Activated B cell treated with CpG ODN at 0.5 μM for 24 hours (primary cell): Measurements from ENCODE around the gene SDS. TPM values are rescaled to one million over a fixed set of nuclear protein-coding genes. Genes with fewer than 3 reads are reported as not detected.

Source experiments
- ATAC-seq: fragments of 200-7000 bp; cut with Tn5 transposase; one replicate; pipeline ENCODE4 v1.10.0; 2021; ENCODE audit warnings: low read depth, mild to moderate bottlenecking, moderate library complexity
- CTCF ChIA-PET: fragments of 350-600 bp; sonication (Branson Sonifier 250); formaldehyde crosslinking; loops from one replicate; lab custom pipeline; 2021; ENCODE audit warnings: antibody characterized with exemption; lab: Charles Lee
- POLR2A ChIA-PET: fragments of 350-600 bp; sonication (Branson Sonifier 250); formaldehyde crosslinking; loops from one replicate; lab custom pipeline; 2021; ENCODE audit warnings: antibody characterized with exemption; lab: Charles Lee
- DNase-seq: peaks from one replicate; pipeline ENCODE4 v3.0.0; 2022
- H3K27ac Mint-ChIP-seq: one replicate; pipeline ENCODE4 v1.8.0; 2020; ENCODE audit warnings: mixed read lengths
- H3K27me3 Mint-ChIP-seq: one replicate; pipeline ENCODE4 v1.8.0; 2021; ENCODE audit warnings: mixed read lengths
- H3K36me3 Mint-ChIP-seq: one replicate; pipeline ENCODE4 v1.8.0; 2021; ENCODE audit warnings: low read depth, mixed read lengths
- H3K4me1 Mint-ChIP-seq: one replicate; pipeline ENCODE4 v1.8.0; 2021; ENCODE audit warnings: mixed read lengths
- H3K4me3 Mint-ChIP-seq: one replicate; pipeline ENCODE4 v1.8.0; 2020; ENCODE audit warnings: mild to moderate bottlenecking, mixed read lengths
- H3K9me3 Mint-ChIP-seq: one replicate; pipeline ENCODE4 v1.8.0; 2020; ENCODE audit warnings: mixed read lengths
- CTCF ChIP-seq: fragments of 200-600 bp; IDR thresholded peaks from one replicate; pipeline ENCODE4 v1.8.0; 2022; ENCODE audit warnings: antibody characterized with exemption, mild to moderate bottlenecking
- intact Hi-C: fragments of 100-400 bp; cut with micrococcal nuclease; formaldehyde crosslinking; loops from one replicate; pipeline ENCODE4 v1.15.1; 2024
- total RNA-seq: library from RNA; stranded (reverse); gene quantifications from 2 replicates; pipeline ENCODE4 v1.2.3, GENCODE V29; 2022

The SDS gene
- total RNA-seq, 1 donor from 2014 or later, result not detected

- Mint-ChIP-seq H3K27me3 (no peaks in the 10 kb centered on the region), H3K9me3 (no peaks in the 10 kb centered on the region), H3K27ac (no peak overlapping the region), H3K4me3 (no peak overlapping the region), H3K4me1 (peaks cover 5% of the 10 kb centered on the region), H3K36me3 (peaks cover 14% of the 10 kb centered on the region)
- CTCF ChIA-PET, result no interaction called here
- DNase-seq, result no peak
- POLR2A ChIA-PET, result no interaction called here
- intact Hi-C loops, result no loop called here
- TF ChIP-seq CTCF, result no peak
- ATAC-seq, result no peak
Measured at GRCh38 chr12:113364698-113365097, 39.0 kb downstream of the SDS start.

- Mint-ChIP-seq H3K36me3 (peaks cover 11% of the 10 kb centered on the region), H3K4me1 (peaks cover 11% of the 10 kb centered on the region), H3K27me3 (no peaks in the 10 kb centered on the region), H3K27ac (peak overlapping the region; percentile 30), H3K9me3 (no peaks in the 10 kb centered on the region), H3K4me3 (no peak overlapping the region)
- intact Hi-C loops, result no loop called here
- DNase-seq (no peak), ATAC-seq (no peak)
- POLR2A ChIA-PET, result interaction anchor here (0.7 kb wide), 1 partner anchor 451 kb away, joined by 5 read pairs; no protein-coding TSS in a partner anchor
- TF ChIP-seq CTCF, result no peak
- CTCF ChIA-PET, result no interaction called here
Measured at GRCh38 chr12:113361574-113362370, 41.9 kb downstream of the SDS start.

- H3K27ac Mint-ChIP-seq, result peak overlapping the region; percentile 74
- peaks cover 11% of the 10 kb centered on the region for H3K4me1 Mint-ChIP-seq
- intact Hi-C loops, result loop anchor here (2.0 kb wide), 1 partner anchor 63 kb away; the partner anchor contains the start of gene SDSL
- H3K4me3 Mint-ChIP-seq, result no peak overlapping the region
- DNase-seq (no peak), ATAC-seq (no peak)
- ChIA-PET CTCF (no interaction called here), POLR2A (no interaction called here)
- no peaks in the 10 kb centered on the region for H3K27me3 Mint-ChIP-seq
- TF ChIP-seq CTCF, result no peak
- no peaks in the 10 kb centered on the region for H3K9me3 Mint-ChIP-seq
- H3K36me3 Mint-ChIP-seq, result peaks cover 7% of the 10 kb centered on the region
Measured at GRCh38 chr12:113359939-113360748, 43.5 kb downstream of the SDS start.

GRCh38 chr12:113359133-113359938 is 44.4 kb downstream of the SDS start:
- Mint-ChIP-seq H3K27me3 (no peaks in the 10 kb centered on the region), H3K4me3 (peak overlapping the region; percentile 81), H3K36me3 (peaks cover 1% of the 10 kb centered on the region), H3K9me3 (no peaks in the 10 kb centered on the region), H3K4me1 (peaks cover 11% of the 10 kb centered on the region), H3K27ac (peak overlapping the region; percentile 74)
- ChIA-PET POLR2A (interaction anchor here (0.8 kb wide), 1 partner anchor 24 kb away, joined by 4 read pairs; the partner anchor contains the start of gene SLC8B1), CTCF (no interaction called here)
- ATAC-seq (no peak), DNase-seq (no peak)
- intact Hi-C loops, result loop anchor here (2.0 kb wide), 1 partner anchor 63 kb away; the partner anchor contains the start of gene SDSL
- no peak for TF ChIP-seq CTCF
